ENCODE measurements around the gene IQGAP1. TPM values are rescaled to one million over a fixed set of nuclear protein-coding genes. Genes with fewer than 3 reads are reported as not detected.
A peak's percentile ranks its signal among the peaks of the same experiment; 100 is the strongest.
"Not testable (repeated sequence)": the region's sequence is repeated elsewhere in the genome, so short reads cannot be mapped to it uniquely, and the experiment has no call there.

IQGAP1 gene
- total RNA-seq, 2 donors from 2014 or later, result 222 to 382 TPM

DNA sequence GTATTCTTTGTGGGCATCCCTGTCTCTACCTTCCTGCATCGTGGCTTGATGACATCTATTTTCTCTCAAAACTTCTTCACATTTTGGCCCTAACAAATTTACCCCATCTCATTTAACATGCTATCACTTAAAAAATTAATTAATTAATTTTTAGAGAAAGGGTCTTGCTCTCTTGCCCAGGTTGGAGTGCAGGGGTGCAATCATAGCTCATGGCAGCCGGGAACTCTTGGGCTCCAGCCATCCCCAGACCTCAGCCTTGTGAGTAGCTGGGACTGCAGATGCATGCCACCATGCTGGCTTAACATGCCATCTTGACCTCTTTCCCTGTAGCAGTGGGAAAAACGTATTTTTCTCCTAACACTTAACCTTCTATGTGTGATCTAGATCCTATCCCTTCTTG is 20.6 kb downstream of the IQGAP1 start:
- no peaks in the 10 kb centered on the region for H3K27me3 Mint-ChIP-seq
- H3K4me1 Mint-ChIP-seq (ENCODE audit: low read depth in 2 of 2), result peaks cover 74 to 86% of the 10 kb centered on the region in 2 donors
- peaks cover 18% of the 10 kb centered on the region for H3K36me3 Mint-ChIP-seq
- peak overlapping the region; percentile 87 to 90 for H3K27ac Mint-ChIP-seq
- ATAC-seq (no peak), DNase-seq (ENCODE audit: low spot score) (no peak)
- peaks cover 9% of the 10 kb centered on the region for H3K9me3 Mint-ChIP-seq
- H3K4me3 Mint-ChIP-seq, result peak overlapping the region; percentile 82

DNA sequence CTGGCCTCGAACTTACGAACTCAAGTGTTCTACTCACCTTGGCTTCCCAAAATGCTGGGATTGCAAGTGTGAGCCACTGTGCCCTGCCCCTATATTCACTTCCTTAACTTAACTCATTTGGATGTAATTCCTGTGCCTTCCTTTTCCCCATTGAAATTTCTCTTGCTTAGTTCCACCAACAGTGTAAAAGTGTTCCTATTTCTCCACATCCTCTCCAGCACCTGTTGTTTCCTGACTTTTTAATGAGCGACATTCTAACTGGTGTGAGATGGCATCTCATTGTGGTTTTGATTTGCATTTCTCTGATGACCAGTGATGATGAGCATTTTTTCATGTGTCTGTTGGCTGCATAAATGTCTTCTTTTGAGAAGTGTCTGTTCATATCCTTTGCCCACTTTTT is 21.5 kb downstream of the IQGAP1 start:
- Mint-ChIP-seq H3K4me3 (peak overlapping the region; percentile 78), H3K36me3 (peaks cover 20% of the 10 kb centered on the region), H3K27ac (peak overlapping the region; percentile 87 to 90), H3K4me1 (ENCODE audit: low read depth in 2 of 2) (peaks cover 73 to 88% of the 10 kb centered on the region in 2 donors)
- DNase-seq (ENCODE audit: low spot score); ATAC-seq; H3K27me3 Mint-ChIP-seq; H3K9me3 Mint-ChIP-seq: not testable (repeated sequence)

DNA sequence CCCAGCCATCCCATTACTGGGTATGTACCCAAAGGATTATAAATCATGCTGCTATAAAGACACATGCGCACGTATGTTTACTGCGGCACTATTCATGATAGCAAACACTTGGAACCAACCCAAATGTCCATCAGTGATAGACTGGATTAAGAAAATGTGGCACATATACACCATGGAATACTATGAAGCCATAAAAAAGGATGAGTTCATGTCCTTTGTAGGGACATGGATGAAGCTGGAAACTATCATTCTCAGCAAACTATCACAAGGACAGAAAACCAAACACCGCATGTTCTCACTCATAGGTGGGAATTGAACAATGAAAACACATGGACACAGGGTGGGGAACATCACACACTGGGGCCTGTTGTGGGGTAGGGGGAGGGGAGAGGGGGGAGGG is 22.3 kb downstream of the IQGAP1 start:
- H3K4me3 Mint-ChIP-seq; ATAC-seq; DNase-seq (ENCODE audit: low spot score); H3K9me3 Mint-ChIP-seq; H3K27me3 Mint-ChIP-seq: not testable (repeated sequence)
- peaks cover 22% of the 10 kb centered on the region for H3K36me3 Mint-ChIP-seq
- H3K4me1 Mint-ChIP-seq (ENCODE audit: low read depth in 2 of 2), result peaks cover 70 to 90% of the 10 kb centered on the region in 2 donors
- peak overlapping the region; percentile 87 to 90 for H3K27ac Mint-ChIP-seq

DNA sequence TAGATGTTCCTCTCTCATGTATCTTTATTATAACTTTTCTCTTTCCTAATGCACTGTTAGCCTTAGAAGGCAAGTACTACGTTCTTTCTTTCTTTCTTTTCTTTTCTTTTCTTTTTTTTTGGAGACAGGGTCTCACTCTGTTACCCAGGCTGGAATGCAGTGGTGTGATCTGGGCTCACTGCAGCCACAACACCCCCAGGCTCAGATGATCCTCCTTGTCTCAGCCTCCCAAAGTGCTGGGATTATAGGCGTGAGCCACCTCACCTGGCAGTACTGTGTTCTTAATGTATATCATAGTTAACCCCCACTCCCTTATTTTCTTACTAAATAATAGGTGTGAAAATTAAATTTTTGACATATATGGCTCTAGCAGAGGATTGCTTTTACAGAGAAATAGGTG is 23.1 kb downstream of the IQGAP1 start:
- H3K4me1 Mint-ChIP-seq (ENCODE audit: low read depth in 2 of 2), result peaks cover 69 to 87% of the 10 kb centered on the region in 2 donors
- ATAC-seq, result no peak
- H3K27me3 Mint-ChIP-seq, result no peaks in the 10 kb centered on the region
- H3K27ac Mint-ChIP-seq, result peak overlapping the region; percentile 80 to 89
- DNase-seq (ENCODE audit: low spot score), result no peak
- peaks cover 22% of the 10 kb centered on the region for H3K36me3 Mint-ChIP-seq
- H3K9me3 Mint-ChIP-seq, result peaks cover 9% of the 10 kb centered on the region
- peak overlapping the region; percentile 38 for H3K4me3 Mint-ChIP-seq

DNA sequence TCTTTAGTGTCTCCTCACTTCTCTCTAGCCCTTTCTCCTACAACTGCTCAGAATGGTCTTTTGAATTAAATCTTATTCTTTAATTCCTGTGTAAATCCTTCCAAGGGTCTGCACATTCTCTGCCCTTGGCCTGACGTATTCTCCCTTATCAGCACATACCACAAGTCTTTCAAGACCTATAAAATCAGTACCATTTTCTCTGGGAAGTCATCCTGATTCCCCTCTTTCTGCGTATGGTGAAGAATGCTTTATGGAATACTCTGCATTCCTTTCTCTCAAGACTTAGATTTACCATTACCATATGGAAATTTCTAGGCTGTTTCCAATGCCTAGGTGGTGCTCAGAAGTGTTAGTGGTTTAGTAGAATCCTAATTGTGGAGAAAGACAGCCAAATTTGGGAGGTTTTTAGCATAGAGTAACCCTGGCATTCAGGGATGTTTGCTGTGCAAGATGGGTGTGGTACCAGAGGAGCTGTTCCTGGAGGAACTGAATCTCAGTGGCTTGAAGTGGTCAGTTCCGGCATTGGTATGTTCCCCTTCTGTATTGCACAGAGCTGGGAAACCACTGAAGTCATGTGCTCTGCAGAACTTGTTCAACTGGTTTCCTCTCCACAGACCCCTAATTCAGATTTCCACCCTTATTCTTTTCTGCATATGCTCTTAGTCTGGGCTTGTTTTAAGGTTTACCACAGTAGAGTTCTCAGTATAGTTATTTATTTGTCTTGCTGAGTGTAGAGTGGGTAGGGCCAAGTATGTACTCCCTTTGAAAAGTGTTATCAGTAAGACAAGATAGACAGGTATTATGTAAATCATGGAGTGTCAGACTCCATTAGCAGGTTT is 24.5 kb downstream of the IQGAP1 start:
- no peaks in the 10 kb centered on the region for H3K27me3 Mint-ChIP-seq
- peak overlapping the region; percentile 87 for H3K4me3 Mint-ChIP-seq
- no peak for DNase-seq (ENCODE audit: low spot score)
- peaks cover 3% of the 10 kb centered on the region for H3K9me3 Mint-ChIP-seq
- peaks cover 31% of the 10 kb centered on the region for H3K36me3 Mint-ChIP-seq
- peaks cover 67 to 84% of the 10 kb centered on the region in 2 donors for H3K4me1 Mint-ChIP-seq (ENCODE audit: low read depth in 2 of 2)
- peak overlapping the region; percentile 83 to 89 for H3K27ac Mint-ChIP-seq
- ATAC-seq, result peak; percentile 64 to 65

DNA sequence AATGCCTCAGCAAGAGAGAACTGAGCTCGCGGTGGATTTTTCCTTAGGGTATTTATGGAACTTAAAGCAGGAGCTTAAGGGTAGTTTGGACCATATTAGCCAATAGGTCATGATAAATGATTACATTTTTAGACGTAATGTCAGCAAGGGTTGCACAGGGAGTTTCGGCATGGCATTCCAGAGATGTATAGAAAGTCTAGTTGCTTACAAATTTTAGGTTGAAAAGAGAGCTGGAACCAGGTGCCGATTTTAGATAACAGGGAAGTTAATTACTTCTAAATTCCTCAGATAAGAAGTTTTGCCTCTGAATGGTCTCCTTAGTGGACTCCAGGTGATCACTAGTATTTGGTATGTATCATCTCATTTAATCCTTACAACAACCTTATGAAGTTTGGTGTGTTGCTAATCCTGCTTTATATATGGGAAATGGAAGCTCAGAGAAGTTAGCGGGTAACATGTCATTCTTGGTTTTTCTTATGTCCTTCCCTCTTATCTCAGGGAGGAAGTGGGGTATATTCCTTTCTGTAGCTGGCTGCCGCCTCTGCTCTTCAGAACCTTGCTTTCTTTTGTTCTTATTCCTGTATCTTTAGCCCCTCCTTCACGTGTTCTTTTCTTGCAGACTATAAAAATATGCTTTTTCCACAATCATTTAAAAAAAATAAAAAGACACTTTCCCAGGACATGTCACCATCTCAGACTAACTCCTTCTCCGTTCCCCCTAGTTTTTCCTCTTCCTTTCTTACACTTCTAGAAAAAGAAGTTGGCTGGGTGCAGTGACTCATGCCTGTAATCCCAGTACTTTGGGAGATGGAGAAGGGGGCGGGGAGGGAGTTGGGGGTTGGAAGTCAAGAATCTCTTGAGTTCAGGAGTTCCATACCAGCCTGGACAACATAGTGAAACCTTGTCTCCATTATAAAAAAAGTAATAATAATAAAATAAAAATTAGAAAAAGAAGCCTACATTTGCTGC is 25.7 kb downstream of the IQGAP1 start:
- Mint-ChIP-seq H3K4me3 (peak overlapping the region; percentile 87), H3K9me3 (peaks cover 3% of the 10 kb centered on the region), H3K4me1 (ENCODE audit: low read depth in 2 of 2) (peaks cover 66 to 84% of the 10 kb centered on the region in 2 donors), H3K27me3 (no peaks in the 10 kb centered on the region), H3K27ac (peak overlapping the region; percentile 83 to 89), H3K36me3 (peaks cover 31% of the 10 kb centered on the region)
- DNase-seq (ENCODE audit: low spot score) (no peak), ATAC-seq (no peak)

DNA sequence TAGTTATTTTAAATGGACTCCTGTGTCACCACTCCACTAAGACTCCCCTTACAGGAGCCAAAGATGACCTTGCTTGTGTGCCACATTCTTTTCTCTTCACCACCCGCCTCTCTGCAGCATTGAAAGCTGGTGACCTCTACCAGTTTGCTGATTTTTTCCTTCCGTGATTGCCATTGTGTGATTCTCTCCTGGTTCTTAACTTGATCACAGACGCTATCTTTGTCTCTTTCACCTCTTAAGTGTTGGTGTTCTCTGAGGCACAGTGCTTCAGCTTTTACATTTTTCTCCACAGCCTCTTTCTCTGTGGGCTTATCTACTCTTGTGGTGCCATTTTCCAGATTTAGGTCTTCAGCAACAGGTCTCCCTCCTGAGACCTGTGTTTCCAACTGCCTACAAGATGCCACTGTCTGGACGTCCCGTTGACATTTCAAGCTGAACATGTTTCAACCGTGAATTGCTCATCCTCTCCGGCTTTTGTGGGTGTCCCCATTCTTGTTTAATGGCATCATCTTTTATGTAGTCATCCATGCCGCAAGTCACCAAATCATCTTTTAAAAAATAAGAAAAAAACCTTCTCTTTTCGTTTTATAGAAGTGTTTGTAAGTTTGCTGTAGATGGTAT is 26.5 kb downstream of the IQGAP1 start:
- Mint-ChIP-seq H3K36me3 (peaks cover 29% of the 10 kb centered on the region), H3K27me3 (no peaks in the 10 kb centered on the region), H3K4me1 (ENCODE audit: low read depth in 2 of 2) (peaks cover 66 to 84% of the 10 kb centered on the region in 2 donors), H3K9me3 (peaks cover 2% of the 10 kb centered on the region), H3K4me3 (peak overlapping the region; percentile 87), H3K27ac (peak overlapping the region; percentile 83 to 89)
- DNase-seq (ENCODE audit: low spot score), result no peak
- ATAC-seq, result peak in 1 of 2 donors; percentile 55

DNA sequence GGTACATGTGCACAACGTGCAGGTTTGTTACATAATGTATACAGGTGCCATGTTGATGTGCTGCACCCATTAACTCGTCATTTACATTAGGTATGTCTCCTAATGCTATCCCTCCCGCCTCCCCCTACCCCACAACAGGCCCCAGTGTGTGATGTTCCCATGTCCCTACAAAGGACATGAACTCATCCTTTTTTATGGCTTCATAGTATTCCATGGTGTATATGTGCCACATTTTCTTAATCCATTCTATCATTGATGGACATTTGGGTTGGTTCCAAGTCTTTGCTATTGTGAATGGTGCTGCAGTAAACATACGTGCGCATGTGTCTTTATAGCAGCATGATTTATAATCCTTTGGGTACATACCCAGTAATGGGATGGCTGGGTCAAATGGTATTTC is 28.0 kb downstream of the IQGAP1 start:
- not testable (repeated sequence) for H3K9me3 Mint-ChIP-seq; H3K27me3 Mint-ChIP-seq; DNase-seq (ENCODE audit: low spot score); ATAC-seq
- Mint-ChIP-seq H3K27ac (peak overlapping the region; percentile 83 to 89), H3K4me1 (ENCODE audit: low read depth in 2 of 2) (peaks cover 67 to 86% of the 10 kb centered on the region in 2 donors), H3K4me3 (peak overlapping the region; percentile 62), H3K36me3 (peaks cover 20% of the 10 kb centered on the region)

DNA sequence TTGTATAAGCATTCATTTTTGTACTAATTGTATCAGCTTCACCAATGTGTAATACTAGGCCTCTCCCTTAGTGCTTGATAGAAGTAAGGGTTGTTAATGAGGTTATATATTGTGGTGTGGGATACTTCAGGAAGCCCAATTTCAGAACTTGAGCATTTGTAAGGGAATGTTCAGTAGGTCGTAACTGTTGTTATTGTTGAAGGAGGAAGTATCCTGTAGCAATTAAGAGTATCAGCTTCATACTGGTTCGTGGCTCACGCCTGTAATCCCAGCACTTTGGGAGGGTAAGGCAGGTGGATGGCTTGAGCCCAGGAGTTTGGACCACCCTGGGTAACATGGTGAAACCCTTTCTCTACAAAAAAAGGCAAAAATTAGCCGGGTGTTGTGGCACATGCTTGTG is 30.6 kb downstream of the IQGAP1 start:
- Mint-ChIP-seq H3K27me3 (no peaks in the 10 kb centered on the region), H3K4me3 (peak overlapping the region; percentile 77), H3K9me3 (no peaks in the 10 kb centered on the region), H3K4me1 (ENCODE audit: low read depth in 2 of 2) (peaks cover 66 to 78% of the 10 kb centered on the region in 2 donors), H3K27ac (peak overlapping the region; percentile 83 to 89), H3K36me3 (peaks cover 18% of the 10 kb centered on the region)
- DNase-seq (ENCODE audit: low spot score), result no peak
- no peak for ATAC-seq

DNA sequence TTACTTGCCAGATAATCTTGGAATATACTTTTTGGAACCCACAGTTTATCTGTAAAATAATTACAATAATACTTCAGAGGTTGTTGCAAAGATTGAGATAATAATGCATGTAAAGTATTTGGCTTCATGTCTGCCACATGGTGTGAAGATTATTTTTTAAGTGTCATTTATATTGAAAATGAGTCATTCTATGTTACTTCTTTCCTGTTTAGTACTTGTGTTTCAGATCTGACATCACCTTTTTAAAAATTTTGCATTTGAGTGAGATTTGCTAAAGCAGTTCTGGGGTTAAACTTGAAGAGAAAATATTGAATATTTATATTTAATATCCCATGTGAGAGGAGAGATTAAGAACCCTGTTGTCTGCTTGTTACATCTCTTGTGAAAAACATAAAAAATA is 31.2 kb downstream of the IQGAP1 start:
- Mint-ChIP-seq H3K36me3 (peaks cover 18% of the 10 kb centered on the region), H3K27ac (peak overlapping the region; percentile 83 to 89), H3K9me3 (no peaks in the 10 kb centered on the region), H3K4me1 (ENCODE audit: low read depth in 2 of 2) (peaks cover 66 to 78% of the 10 kb centered on the region in 2 donors), H3K4me3 (peak overlapping the region; percentile 77), H3K27me3 (no peaks in the 10 kb centered on the region)
- no peak for DNase-seq (ENCODE audit: low spot score)
- ATAC-seq, result peak; percentile 61 to 62

DNA sequence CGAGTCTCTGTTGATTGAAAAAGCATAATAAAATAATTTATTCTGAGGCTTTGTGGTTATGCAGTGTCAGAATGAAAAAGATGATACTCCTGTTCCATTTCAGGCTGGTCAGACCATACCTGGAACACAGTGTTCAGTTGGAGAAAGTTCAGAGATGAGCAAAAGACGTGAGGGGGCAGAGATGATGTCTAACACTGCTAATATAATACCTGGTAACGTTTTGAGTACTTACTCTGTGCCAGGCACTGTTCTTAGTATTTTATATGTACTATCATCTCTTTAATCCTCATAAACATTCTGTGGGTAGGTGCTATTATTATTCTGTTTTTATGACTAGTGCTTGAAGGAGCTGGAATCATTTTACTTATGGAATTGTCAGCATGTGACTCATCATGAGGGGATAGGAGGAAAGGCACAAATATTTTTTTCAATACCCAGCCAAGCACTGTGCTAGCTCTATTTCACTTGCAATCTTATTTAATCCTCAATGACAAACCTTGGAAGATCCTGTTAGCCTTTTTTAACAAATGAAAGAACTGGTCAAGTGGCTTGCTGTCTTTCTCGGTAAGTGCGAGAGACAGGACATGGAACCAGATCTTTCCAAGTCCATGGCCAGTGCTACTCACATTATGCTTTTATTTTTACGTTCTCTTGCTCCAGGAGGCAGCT is 31.8 kb downstream of the IQGAP1 start:
- peak; percentile 83 to 96 for ATAC-seq
- Mint-ChIP-seq H3K27ac (peak overlapping the region; percentile 83 to 89), H3K4me3 (peak overlapping the region; percentile 77), H3K4me1 (ENCODE audit: low read depth in 2 of 2) (peaks cover 62 to 75% of the 10 kb centered on the region in 2 donors), H3K9me3 (no peaks in the 10 kb centered on the region), H3K27me3 (no peaks in the 10 kb centered on the region), H3K36me3 (peaks cover 13% of the 10 kb centered on the region)
- no peak for DNase-seq (ENCODE audit: low spot score)

DNA sequence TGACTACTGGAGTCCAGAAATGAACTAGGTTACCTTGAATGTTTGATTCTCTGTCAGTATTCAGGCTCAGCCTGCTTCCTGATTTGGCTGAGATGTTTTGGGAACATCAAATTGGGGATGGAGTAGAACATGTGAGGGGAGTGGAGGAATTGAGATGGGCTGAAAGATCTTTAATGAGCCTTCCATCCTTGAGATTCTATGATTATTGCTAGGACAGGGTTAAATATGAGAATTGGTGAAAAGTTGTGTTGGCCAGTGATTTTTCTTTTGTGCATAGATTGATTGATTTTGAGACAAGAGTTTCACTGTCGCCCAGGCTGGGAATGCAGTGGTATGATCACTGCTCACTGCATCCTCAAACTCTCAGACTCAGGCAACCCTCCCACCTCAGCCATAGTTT is 32.4 kb downstream of the IQGAP1 start:
- Mint-ChIP-seq H3K4me3 (peak overlapping the region; percentile 77), H3K4me1 (ENCODE audit: low read depth in 2 of 2) (peaks cover 61 to 71% of the 10 kb centered on the region in 2 donors), H3K27me3 (no peaks in the 10 kb centered on the region), H3K36me3 (peaks cover 13% of the 10 kb centered on the region), H3K9me3 (no peaks in the 10 kb centered on the region), H3K27ac (peak overlapping the region; percentile 83 to 89)
- no peak for ATAC-seq
- no peak for DNase-seq (ENCODE audit: low spot score)

DNA sequence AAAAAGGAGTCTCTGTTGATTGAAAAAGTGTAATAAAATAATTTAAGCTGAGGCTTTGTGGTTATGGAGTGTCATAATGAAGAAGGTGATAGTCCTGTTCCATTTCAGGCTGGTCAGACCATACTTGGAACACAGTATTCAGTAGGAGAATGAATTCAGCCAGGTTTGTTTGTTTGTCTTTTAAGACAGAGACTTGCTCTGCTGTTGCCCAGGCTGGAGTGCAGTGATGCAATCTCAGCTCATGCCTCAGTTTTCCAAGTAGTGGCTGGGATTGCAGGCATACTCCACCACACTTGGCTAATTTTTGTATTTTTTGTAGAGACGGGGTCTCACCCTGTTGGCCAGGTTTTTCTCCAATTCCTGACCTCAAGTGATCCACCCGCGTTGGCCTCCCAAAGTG is 33.5 kb downstream of the IQGAP1 start:
- peaks cover 19% of the 10 kb centered on the region for H3K36me3 Mint-ChIP-seq
- no peak for DNase-seq (ENCODE audit: low spot score)
- H3K9me3 Mint-ChIP-seq, result no peaks in the 10 kb centered on the region
- H3K27ac Mint-ChIP-seq, result peak overlapping the region; percentile 53 to 70
- no peaks in the 10 kb centered on the region for H3K27me3 Mint-ChIP-seq
- peaks cover 65 to 73% of the 10 kb centered on the region in 2 donors for H3K4me1 Mint-ChIP-seq (ENCODE audit: low read depth in 2 of 2)
- ATAC-seq, result no peak
- H3K4me3 Mint-ChIP-seq, result peak overlapping the region; percentile 37
